GM21367 (cell line): ENCODE data around the gene GRID2.
"Not testable (repeated sequence)": the region's sequence is repeated elsewhere in the genome, so short reads cannot be mapped to it uniquely, and the experiment has no call there.

Experiments
- ATAC-seq: cut with Tn5 transposase; IDR thresholded peaks from one replicate; pipeline ENCODE4 v1.9.1; 2021; ENCODE audit not compliant: unreplicated experiment

The GRID2 gene

DNA sequence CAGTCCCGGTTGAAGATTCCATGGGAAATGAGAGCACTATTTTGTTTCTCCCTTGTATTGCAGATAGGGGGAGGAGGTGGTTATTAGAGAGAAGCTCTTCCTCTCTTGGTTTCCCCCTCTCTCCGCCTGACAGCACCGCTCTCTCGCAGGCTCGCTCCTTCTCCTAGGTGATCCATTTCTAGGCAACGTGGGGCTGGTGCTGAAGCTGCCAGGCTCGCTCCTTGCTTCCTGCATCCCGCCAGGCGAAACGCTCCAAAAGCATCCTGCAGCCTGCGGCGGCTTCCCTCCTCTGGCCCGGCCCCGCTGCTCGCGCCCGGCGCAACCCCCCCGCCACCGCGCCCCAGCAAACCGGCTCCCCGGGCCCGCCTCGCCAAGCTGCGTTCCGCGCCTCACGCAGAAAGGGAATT, at the start of gene GRID2:
Gene GRID2, plus strand, starts transcription at position 346 of the 407 bp plus-strand sequence.
- no peak for ATAC-seq

DNA sequence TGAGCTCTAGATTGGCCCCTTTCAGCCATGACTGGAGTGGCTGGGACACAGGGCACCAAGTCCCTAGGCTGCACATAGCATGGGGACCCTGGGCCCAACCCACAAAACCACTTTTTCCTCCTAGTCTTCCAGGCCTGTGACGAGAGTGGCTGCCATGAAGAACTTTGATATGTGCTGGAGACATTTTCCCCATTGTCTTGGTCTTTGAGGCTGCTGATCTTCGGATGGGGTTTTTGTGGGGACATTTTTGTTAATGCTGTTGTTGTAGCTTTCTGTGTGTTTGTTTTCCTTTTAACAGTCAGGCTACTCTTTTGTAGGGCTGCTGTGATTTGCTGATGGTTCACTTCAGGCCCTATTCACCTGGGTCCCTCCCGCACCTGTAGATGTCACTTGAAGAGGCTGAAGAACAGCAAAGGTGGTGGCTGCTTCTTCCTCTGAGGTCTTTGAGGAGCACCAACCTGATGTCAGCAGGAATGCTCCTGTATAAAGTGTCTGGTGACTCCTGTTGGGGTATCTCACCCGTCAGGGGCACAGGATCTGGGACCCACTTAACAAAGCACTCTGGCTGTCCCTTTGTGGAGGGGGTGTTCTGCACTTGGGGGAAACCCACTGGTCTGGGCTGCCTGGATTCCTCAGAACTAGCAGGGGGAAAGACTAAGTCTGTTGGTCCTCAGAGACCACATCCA, 49.6 kb upstream of the GRID2 start:
- ATAC-seq: no peak

DNA sequence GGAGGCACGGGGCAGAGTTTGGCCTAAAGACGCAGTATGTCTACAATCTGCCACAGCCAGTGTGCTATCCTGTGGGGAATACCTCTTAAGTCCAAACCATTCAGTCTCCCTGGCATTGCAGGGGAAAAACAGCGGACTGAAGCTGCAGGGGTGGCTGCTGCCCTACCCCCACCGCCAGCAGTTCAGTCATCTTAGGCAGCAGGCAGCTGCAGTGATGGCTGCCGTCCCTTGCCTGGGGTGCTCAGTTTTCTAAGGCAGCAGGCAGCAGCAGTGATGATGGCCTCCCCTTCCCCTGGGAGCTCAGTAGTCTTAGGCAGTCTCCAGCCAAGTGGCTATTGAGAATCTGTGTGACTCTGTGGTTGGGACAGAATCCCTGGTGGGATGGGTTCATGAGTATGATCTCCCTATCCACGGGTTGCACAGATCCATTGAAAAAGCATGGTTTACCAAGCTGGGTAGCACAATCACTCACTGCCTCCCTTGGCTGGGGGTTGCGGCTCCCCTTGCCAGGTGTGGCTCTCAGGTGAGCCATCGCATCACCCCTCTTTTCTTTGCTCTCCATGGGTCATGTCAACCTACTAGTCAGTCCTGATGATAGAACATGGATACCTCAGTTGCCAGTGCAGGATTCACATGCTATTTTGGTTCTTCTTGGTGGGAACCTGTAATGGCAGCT, 48.9 kb upstream of the GRID2 start:
- no peak for ATAC-seq

DNA sequence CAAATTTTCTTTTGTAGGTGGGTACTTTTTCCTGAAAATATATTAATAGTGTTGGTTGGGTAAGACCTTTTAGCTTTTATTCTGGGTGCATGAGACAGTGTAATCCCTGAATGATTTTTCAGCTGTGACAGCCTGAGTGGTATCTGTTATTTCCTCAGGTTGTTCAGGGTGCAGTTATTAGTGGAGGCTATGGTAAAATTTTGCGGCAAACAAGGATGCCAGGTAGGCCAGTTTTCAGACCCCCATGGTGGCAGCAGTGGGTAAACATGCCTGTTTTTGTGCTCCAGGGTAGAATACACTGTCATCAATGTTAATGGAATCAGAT, 47.9 kb upstream of the GRID2 start:
- ATAC-seq: no peak

DNA sequence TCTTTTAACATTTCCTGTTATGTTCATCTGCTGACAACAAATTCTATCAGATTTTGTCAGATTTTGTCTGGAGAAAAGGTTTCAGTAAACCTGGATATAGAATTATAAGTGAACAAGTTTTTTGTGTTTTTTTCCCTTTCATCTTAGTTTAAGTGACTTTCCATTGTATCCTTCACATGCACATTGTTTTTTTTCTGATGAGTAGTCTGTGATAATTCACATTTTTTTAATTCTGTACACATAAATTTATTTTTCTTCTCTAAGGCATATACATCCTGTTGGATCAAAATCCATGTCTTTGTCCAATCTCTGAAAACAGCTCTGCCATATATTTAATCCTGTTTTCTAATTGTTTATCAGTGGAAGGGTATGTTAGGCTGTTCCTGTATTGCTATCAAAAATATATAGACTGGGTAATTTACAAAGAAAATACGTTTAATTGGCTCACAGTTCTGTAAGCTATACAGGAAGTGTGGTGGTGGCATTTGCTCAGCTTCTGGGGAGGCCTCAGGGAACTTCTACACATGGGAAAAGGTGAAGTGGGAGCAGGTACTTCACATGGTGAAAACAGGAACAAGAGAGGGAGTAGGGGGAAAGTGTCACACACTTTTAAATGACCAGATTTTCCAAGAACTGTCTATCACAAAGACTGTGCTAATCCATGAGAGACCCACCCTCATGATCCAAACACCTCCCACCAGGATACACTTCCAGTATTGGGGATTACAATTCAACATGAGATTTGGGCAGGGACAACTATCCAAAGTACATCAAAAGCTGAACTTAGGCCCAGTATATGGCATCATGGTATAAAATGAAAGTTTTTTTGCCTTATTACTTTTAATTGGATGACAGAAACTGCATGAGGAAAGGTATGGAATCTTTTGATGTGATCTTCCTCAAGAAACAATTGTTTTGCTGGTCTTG, 45.6 kb upstream of the GRID2 start:
- no peak for ATAC-seq

DNA sequence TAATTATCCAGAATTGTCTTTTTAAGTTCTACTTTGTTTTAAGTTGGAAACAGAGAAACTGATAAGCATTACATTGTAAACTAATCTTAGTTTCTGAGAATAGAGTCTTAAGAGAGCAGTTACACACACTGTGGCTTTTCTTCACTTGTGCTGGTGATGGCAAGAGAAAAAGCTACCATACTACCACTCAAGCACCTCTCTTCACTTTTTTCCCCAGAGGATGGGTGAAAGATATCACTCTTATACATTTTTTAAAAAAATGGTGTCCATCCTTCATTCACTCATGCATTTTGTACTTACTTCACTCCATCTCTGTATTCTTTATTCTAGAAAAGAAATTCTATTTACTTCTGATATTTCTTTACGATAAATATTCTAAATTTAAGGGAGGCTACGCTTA, 42.5 kb upstream of the GRID2 start:
- no peak for ATAC-seq

DNA sequence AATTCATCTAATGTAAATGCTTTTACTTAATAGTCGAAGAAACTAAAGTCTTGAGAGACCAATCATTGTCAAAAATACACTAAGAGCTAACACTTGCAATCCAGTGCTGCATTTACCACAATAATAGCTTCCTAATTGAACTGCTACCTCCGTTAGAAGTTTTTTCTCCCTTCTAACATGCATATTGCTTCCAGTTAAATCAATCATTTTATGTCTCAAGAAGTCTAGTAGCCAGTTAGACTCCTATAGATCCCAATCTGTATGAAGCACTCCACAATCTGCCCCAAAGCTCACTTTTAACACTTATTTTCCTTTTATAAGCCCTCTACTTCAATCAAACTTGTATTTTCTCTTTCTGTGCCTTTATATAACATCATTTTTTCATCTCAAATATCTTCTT, 41.4 kb upstream of the GRID2 start:
- no peak for ATAC-seq

DNA sequence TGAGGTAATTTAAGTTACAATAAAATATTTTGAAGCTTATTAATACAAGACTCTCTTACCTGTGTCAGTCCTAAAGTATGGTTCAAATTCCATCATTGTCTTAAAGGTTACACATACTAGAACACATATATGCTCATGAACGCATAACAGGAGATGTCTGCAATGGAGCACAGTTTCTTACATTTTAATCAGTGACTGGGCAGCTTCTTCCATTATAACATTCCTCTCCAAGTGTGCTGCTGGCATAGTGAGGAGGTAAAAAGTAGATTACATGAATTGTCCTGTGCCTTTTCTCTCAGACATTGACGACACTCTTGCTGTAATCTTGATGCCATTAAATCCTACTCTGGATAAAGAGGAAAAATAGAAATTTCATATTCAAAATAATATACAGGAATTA, 40.8 kb upstream of the GRID2 start:
- no peak for ATAC-seq

DNA sequence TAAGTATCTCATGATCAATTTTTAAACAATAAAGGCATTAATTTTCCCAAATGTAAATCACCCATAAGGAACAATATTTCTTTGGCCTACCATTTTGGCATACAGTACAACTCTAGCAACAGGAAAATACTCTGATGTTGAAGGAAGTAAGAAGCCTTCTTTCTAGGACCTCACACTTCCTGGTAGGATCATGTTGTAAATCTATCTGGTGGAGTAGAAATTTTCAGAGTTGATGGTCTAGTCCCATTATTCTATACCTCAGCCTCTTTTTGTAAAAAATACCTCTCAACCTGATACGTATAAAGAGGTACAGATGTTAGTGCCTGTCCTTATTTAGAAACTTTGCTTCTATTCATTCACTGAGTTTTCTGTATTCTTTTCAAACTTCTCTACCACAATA, 40.2 kb upstream of the GRID2 start:
- ATAC-seq: no peak

DNA sequence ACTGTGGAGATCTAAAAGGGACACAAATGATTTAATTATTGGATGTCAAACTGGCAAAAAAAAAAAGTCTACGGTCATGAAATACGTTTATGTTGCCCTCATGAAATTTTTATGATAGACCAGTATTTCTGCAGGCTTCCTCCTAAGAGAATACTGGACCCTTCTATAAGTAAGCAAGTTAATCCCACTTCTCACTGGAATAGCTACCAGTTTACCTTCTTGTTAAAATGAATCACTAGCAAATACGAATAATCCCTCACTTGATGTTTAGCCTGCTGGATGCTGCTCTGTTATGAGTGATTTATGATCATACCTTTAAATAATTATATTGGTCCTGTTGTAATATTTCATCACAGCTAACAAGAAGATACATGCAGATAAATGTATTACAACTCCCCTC, 39.6 kb upstream of the GRID2 start:
- ATAC-seq: no peak

DNA sequence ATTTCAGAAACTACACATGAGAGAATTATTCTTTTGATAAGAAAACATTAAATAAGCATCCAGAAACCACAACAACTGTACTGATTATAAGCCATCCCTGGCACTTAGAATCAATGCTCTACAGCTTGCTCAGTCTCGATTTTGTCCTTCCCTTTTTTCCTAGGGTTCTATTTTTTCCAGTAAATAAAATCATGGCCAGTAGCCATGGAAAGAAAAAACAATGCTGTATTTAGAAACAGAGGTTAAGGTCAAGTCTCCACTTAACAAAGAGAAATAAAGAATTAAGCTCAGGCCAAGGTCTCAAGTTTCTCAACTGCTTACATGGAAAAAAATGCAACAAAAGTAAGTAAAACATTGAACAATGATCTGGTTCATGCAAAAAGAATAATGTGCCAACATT, 38.7 kb upstream of the GRID2 start:
- no peak for ATAC-seq

DNA sequence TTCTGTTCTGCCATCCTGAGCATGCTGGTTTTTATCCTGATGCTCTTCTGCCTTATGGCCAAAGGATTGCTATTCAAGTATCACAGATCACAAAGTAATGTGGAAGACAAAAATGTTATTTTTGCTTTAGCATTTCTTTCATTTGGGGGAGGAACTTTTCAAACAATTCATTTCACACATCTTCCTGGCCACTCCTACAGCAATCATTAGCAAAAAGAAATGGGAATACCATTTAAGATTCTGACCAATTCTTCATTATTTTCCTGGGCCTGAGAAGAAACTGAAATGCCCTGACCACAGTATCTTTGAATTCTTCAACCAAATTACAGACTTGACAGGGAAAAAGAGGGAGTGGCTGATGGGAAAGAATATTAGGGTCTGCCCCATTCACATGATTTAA, 38.0 kb upstream of the GRID2 start:
- no peak for ATAC-seq

DNA sequence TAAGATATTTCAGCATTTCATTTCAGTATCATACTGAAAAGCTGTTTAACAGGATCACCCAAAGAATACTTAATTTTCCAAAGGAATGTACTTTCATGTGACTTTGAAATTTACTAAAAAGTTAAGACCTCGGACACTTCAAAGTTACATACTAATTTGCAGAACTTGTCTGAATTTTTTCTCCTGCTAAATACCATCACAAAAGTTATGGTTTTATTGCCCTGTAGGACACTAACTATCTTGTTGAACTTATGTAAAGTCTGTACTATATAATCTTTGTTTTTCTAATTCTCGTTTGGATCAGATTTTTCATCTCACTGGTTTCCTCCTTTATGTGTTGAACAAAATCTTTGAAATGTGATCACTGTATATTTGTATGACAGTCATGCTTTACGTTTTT, 37.2 kb upstream of the GRID2 start:
- no peak for ATAC-seq

DNA sequence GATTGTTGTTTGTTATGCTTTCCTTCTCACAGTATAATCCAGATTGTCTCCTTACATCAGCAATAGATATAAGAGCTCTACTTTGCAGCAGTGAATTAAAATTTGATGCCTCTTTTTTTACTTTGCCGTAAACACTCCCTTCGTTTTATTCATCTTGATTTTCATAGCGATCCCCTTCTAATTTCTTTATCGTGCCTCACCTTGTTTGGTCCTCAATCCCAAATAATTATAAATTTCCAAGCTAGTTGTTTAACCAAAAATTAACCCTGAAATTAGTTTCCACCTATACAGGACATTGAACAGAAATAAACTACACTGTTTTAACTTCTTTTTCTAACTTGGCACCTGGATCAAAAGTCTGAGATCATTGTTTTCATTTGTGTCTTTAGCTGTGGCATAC, 35.1 kb upstream of the GRID2 start:
- ATAC-seq: no peak

DNA sequence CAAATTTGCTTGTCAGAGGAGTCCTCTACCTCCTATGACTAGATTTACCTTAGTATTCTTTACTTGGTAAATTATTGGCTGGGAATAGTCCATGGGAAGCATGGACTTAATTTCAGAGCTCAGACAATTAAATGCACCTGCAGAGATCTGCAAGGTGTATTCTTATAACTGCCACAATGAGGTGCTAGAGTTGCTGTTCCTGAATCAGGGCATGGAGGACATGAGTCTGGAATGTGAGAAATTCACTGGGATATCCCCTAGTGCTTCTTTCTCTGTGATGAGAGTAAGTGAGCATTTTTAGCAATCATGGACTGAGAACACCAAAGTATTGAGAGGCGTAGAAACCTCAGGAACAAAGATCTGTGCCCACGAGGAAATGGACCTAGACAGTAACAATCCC, 32.9 kb upstream of the GRID2 start:
- ATAC-seq: no peak

DNA sequence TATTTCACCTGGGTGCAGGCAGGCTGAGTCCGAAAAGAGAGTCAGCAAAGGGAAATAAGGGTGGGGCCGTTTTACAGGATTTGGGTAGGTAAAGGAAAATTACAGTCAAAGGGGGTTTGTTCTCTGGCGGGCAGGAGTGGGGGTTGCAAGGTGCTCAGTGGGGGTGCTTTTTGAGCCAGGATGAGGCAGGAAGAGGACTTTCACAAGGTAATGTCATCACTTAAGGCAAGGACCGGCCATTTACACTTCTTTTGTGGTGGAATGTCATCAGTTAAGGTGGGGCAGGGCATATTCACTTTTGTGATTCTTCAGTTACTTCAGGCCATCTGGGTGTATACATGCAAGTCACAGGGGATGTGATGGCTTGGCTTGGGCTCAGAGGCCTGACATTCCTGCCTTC, 32.2 kb upstream of the GRID2 start:
- not testable (repeated sequence) for ATAC-seq

DNA sequence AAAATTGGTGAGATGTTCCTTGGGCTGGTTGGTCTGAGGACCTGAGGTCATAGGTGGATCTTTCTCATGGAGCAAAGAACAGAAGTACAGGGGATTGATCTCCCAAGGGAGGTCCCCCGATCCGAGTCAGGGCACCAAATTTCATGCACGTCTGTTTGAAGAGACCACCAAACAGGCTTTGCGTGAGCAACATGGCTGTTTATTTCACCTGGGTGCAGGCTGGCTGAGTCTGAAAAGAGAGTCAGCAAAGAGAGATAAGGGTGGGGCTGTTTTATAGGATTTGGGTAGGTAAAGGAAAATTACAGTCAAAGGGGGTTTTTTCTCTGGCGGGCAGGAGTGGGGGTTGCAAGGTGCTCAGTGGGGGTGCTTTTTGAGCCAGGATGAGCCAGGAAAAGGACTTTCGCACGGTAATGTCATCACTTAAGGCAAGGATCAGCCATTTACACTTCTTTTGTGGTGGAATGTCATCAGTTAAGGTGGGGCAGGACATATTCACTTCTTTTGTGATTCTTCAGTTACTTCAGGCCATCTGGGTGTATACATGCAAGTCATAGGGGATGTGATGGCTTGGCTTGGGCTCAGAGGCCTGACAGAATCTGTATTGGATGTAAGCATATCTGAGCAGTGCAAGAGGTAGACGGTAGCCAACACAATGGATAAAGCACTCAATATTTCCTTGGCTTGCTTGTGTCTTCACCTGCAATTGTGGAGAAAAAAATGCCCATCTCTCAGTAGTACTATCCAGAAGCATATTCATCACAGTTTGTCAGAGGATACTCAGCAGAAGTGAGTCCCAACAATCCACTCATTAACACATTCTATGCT, 26.5 kb upstream of the GRID2 start:
- ATAC-seq: not testable (repeated sequence)

DNA sequence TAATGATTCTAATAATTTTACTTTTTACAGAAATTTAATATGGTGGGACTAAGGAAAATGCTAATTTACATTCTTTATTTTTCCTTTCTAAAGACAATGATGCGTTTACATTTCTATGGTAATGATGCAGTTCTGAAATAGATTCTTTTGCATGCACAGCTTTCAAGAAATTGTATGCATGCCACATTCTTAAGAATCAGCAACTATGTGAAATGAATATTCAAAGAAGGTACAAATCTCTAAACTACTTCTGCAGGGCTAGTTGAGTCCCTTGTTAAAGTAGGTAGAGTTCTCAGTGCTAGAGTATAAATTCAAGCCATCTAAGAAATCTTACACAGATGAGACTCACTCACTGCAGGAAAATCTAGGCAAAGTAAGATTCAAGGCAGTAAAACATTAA, 24.5 kb upstream of the GRID2 start:
- ATAC-seq: no peak

DNA sequence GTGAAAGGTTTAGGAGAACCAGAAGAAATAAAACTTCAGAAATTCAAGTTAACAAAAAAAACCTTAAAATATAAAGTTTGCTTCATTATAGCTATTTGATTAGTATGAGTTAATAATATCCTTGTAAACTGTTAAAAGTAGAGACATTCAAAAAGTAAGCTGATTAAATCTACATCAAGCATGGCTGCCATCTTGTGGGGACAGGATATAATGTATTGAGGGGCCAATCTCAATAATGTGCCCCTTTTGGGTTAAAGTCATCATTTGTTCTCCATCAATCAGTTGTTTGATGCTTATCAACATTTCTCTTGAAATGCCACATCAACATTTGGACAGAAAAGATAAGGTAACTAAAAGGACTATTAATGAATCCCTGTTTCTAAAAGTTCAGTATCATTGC, 4.6 kb upstream of the GRID2 start:
- no peak for ATAC-seq

DNA sequence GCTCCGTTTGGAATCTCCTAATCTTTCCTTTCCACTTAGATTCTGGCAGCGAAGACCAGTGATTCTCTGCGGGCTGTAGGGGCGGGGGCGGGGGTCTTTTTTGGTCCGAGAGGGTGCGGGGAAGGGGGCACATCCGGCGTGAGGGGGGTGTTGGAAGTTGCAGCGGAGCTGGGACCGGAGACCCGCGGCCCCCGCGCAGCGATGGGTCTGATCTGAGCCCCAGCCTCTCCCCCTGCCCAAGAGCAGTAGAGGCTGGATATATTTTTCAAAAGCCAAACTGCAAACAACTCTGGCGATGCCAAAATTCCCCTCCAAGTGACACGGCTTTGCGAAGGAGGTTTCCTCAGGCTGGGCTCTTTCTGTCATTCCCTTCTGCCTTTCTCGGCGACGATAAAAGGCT, 355 bp downstream of the GRID2 start:
- no peak for ATAC-seq

DNA sequence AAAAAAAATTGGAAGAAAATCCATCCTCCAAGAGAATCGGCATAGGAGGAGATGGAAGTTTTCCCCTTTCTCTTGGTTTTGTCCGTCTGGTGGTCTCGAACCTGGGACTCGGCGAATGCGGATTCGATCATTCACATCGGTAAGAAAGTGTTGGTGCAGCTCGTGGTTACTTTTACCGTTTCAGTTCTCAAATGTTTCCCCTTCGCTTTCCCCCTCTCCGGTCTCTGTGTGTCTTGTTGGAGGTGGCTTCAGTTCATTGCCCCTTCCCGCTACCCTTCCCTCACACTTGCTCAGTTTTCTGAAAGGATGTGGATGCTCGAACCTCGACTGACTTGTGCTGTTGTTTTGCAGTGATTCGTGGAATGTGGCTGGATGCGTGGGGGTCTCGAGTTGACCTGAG, 840 bp downstream of the GRID2 start:
- ATAC-seq: no peak
